MG63 (cell line): ENCODE results near the gene GABRD. TPM values are rescaled to one million over a fixed set of nuclear protein-coding genes. Genes with fewer than 3 reads are reported as not detected.
"Not testable (repeated sequence)": the region's sequence is repeated elsewhere in the genome, so short reads cannot be mapped to it uniquely, and the experiment has no call there.

Source experiments
- DNase-seq: peaks from one replicate; pipeline ENCODE4 v3.0.0-alpha.2; 2020
- H3K27me3 ChIP-seq: fragments of 250-450 bp; sonication (Bioruptor Pico); 2 replicates; pipeline ENCODE4 v1.5.1; 2020; ENCODE audit warnings: mild to moderate bottlenecking, moderate library complexity
- H3K36me3 ChIP-seq: fragments of 250-450 bp; sonication (Bioruptor Pico); 2 replicates; pipeline ENCODE4 v1.5.1; 2020; ENCODE audit warnings: mild to moderate bottlenecking, moderate library complexity
- H3K4me3 ChIP-seq: fragments of 250-450 bp; sonication (Bioruptor Pico); 2 replicates; pipeline ENCODE4 v1.5.1; 2020; ENCODE audit warnings: mild to moderate bottlenecking, moderate library complexity
- H3K9me3 ChIP-seq: fragments of 250-450 bp; sonication (Bioruptor Pico); 2 replicates; pipeline ENCODE4 v1.5.1; 2020; ENCODE audit warnings: mild to moderate bottlenecking, moderate library complexity
- total RNA-seq: library from RNA; depleted of rRNA; stranded (reverse); fragments of >200 nt; shearing (Covaris generic); gene quantifications from 2 replicates; pipeline ENCODE4 v1.2.3, GENCODE V29; 2014; ENCODE audit warnings: low replicate concordance; rRNA removed

Gene GABRD
- total RNA-seq, result not detected in 2 replicates

DNA sequence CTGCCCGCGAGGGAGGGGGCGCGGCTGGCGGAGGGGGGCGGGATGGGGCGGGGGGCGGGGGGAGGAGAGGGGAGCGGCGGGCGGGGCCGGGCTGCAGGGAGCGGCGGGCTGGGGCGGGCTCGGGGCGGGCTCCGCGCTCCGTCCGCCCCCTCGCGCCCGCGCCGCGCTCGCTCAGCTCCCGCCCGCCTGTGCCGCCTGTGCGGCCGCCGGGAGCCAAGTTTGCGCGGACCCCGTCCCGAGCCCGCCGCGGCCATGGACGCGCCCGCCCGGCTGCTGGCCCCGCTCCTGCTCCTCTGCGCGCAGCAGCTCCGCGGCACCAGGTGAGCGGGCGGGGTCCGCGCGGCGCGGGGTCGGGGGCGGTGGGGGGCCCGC, at the start of gene GABRD:
Gene GABRD, plus strand, starts transcription at position 174 of the 372 bp plus-strand sequence. Its CDS starts 79 bp downstream, at position 253.
- peak; percentile 23 for DNase-seq
- Histone ChIP-seq H3K4me3 (no peak within 1 kb of the TSS), H3K27me3 (peaks cover 24% of the 10 kb centered on the region), H3K36me3 (no peaks in the 10 kb centered on the region), H3K9me3 (no peaks in the 10 kb centered on the region)

DNA sequence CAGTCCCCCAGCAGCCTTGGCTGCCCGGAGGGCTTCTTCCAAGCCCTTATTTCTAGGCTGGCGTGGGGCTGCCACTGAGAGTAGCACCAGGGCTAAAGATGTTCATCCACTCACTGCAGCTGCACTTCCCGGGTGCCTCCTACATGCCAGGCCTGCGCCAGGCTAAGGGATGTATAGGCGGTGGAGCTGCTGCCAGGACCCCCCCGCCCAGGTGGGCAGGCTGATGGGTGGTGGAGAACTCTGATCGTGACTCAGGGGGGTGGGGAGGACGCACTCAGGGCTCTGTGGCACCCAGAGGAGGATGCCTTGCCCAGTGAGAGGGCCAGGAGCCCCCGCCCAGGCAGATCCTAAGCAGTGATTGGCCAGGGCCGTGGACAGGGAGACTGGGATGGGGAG, 49.6 kb upstream of the GABRD start:
- no peaks in the 10 kb centered on the region for H3K9me3 ChIP-seq
- no peak for DNase-seq
- H3K4me3 ChIP-seq, result no peak overlapping the region
- no peaks in the 10 kb centered on the region for H3K27me3 ChIP-seq
- no peaks in the 10 kb centered on the region for H3K36me3 ChIP-seq

- H3K9me3 ChIP-seq, result no peaks in the 10 kb centered on the region
- no peaks in the 10 kb centered on the region for H3K27me3 ChIP-seq
- DNase-seq, result no peak
- no peaks in the 10 kb centered on the region for H3K36me3 ChIP-seq
- no peak overlapping the region for H3K4me3 ChIP-seq
Measured at GRCh38 chr1:1969953-1970716, 49.0 kb upstream of the GABRD start.

- DNase-seq, result no peak
- Histone ChIP-seq H3K9me3 (peaks cover 3% of the 10 kb centered on the region; the same call in 1 of the 2 replicates), H3K27me3 (no peaks in the 10 kb centered on the region), H3K4me3 (no peak overlapping the region), H3K36me3 (no peaks in the 10 kb centered on the region)
Measured at GRCh38 chr1:1971017-1971416, 48.1 kb upstream of the GABRD start.

DNA sequence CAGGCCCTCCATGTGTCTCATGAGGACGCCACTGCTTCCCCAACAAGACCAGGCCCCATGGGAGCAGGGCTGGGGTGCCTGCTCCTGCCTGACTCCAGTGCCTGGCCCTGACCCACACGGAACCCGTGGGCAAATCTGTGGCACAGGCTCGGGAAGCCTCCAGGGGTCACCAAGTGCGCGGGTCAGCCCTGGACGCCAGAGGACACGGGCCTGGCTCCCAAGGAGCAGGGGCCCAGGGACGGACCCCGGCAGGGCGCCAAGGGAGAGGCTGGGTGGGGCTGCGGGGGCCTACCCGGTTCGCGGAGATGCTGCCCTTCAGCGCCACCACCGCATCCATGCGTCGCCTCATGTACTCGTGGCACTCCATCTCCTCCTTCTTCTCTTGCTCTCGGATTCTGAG, 47.5 kb upstream of the GABRD start:
- no peaks in the 10 kb centered on the region for H3K36me3 ChIP-seq
- peaks cover 3% of the 10 kb centered on the region; the same call in 1 of the 2 replicates for H3K9me3 ChIP-seq
- no peak for DNase-seq

GRCh38 chr1:1972976-1973715, 46.0 kb upstream of the GABRD start:
- no peaks in the 10 kb centered on the region for H3K36me3 ChIP-seq
- DNase-seq, result no peak
- no peaks in the 10 kb centered on the region for H3K27me3 ChIP-seq
- no peak overlapping the region for H3K4me3 ChIP-seq
- peaks cover 3% of the 10 kb centered on the region; the same call in 1 of the 2 replicates for H3K9me3 ChIP-seq

More for the DNA sequence above, 47.5 kb upstream of the GABRD start:
- H3K27me3 ChIP-seq, result no peaks in the 10 kb centered on the region
- H3K4me3 ChIP-seq, result no peak overlapping the region

GRCh38 chr1:1973716-1974642, 45.2 kb upstream of the GABRD start:
- no peak for DNase-seq
- Histone ChIP-seq H3K9me3 (peaks cover 3% of the 10 kb centered on the region; the same call in 1 of the 2 replicates), H3K4me3 (no peak overlapping the region), H3K36me3 (no peaks in the 10 kb centered on the region), H3K27me3 (no peaks in the 10 kb centered on the region)

DNA sequence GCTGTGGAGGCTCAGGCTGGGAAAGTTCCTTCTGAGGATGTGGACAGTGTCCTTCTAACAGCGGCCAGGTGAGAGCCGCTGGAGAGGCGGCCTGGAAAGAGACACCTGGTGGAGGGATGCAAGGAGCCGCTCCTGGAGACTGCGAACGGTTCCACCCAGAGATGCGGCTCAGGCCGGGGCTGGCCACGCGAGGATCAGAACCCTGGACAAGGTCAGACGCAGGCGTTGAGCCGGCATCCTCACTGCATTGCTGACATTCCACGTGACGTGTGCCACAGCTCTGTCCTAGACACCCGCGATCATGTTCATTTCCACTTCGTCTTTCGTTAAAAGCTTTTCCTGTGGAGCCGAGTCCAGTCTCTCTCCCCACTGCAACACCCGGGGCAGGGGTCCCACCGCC, 44.3 kb upstream of the GABRD start:
- no peak overlapping the region for H3K4me3 ChIP-seq
- no peaks in the 10 kb centered on the region for H3K36me3 ChIP-seq
- no peak for DNase-seq
- peaks cover 3% of the 10 kb centered on the region; the same call in 1 of the 2 replicates for H3K9me3 ChIP-seq
- H3K27me3 ChIP-seq, result no peaks in the 10 kb centered on the region

DNA sequence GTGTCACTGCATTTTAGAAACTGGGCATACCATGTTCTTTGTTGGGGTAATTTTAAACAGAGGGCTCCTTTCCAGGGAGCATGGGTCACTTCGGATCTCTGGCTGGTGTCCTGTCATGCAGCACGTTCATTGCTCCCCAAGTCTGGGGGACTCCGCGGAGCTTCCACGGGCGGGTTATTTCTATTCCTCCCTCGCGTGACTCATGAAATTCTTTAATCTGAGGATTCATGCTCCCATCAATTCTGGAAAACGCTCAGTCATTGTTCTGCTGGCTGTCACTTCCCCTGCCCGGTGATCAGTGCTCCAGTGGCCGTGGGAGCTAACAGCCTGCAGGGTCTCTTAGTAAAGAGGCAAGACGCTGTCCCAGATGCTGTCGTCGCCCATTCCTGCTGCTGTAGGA, 43.6 kb upstream of the GABRD start:
- Histone ChIP-seq H3K9me3 (peaks cover 3% of the 10 kb centered on the region; the same call in 1 of the 2 replicates), H3K36me3 (no peaks in the 10 kb centered on the region), H3K4me3 (no peak overlapping the region), H3K27me3 (no peaks in the 10 kb centered on the region)
- DNase-seq, result no peak

- Histone ChIP-seq H3K36me3 (no peaks in the 10 kb centered on the region), H3K9me3 (peaks cover 3% of the 10 kb centered on the region; the same call in 1 of the 2 replicates), H3K27me3 (no peaks in the 10 kb centered on the region), H3K4me3 (no peak overlapping the region)
- DNase-seq, result no peak
Measured at GRCh38 chr1:1976031-1976430, 43.1 kb upstream of the GABRD start.

GRCh38 chr1:1978108-1978507, 41.0 kb upstream of the GABRD start:
- no peak for DNase-seq
- Histone ChIP-seq H3K9me3 (peaks cover 3% of the 10 kb centered on the region; the same call in 1 of the 2 replicates), H3K4me3 (no peak overlapping the region), H3K27me3 (no peaks in the 10 kb centered on the region), H3K36me3 (no peaks in the 10 kb centered on the region)

GRCh38 chr1:1978690-1979481, 40.3 kb upstream of the GABRD start:
- not testable (repeated sequence) for H3K4me3 ChIP-seq, H3K27me3 ChIP-seq, H3K9me3 ChIP-seq, DNase-seq, H3K36me3 ChIP-seq

GRCh38 chr1:1979482-1980165, 39.5 kb upstream of the GABRD start:
- Histone ChIP-seq H3K27me3 (no peaks in the 10 kb centered on the region), H3K36me3 (no peaks in the 10 kb centered on the region), H3K4me3 (no peak overlapping the region), H3K9me3 (peaks cover 3% of the 10 kb centered on the region; the same call in 1 of the 2 replicates)
- DNase-seq, result no peak

DNA sequence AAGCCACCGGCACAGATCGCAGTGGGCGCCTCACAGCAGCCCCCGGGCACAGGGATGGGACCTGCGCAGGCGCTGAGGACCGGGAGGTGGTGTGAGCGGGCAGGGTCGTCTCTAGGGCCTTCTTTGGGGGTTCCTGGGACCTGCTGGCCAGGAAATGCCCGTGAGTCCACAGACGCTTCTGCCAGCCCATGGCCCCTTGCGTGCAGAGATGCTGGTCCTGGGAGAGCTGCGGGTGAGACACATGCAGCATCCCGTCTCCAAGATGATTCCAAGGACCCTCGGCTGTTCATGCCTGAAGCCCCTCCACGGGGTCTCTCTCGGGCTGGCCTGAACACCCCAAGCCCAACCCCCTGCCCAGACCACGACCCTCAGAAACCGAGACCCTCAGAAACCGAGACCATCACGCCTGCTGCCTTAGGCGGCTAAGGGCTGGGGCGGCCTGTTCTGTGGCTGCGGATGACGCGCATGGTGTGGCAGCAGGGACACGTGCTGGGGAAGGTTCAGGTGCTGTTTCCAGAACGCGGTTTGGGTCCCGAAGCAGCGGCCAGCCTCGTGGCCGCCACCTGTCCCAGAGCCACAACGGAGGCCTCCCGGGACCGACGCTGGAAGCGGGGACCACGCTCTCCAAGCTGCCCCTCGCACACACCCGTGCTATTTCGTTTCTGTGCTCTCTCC, 38.5 kb upstream of the GABRD start:
- no peak for DNase-seq

GRCh38 chr1:1981142-1981500, 38.0 kb upstream of the GABRD start:
- H3K27me3 ChIP-seq, result no peaks in the 10 kb centered on the region
- no peaks in the 10 kb centered on the region for H3K9me3 ChIP-seq
- DNase-seq, result no peak
- no peak overlapping the region for H3K4me3 ChIP-seq
- H3K36me3 ChIP-seq, result no peaks in the 10 kb centered on the region

More for the DNA sequence above, 38.5 kb upstream of the GABRD start:
- no peaks in the 10 kb centered on the region for H3K36me3 ChIP-seq
- H3K4me3 ChIP-seq, result no peak overlapping the region
- H3K9me3 ChIP-seq, result peaks cover 3% of the 10 kb centered on the region; the same call in 1 of the 2 replicates
- no peaks in the 10 kb centered on the region for H3K27me3 ChIP-seq
